Activated gamma-delta T cell treated with Interleukin-2 at 50 U/mL for 16 hours (primary cell): ENCODE results near the gene GNB4.

Source experiments
- DNase-seq: peaks from one replicate; pipeline ENCODE4 v3.0.0-alpha.2; 2020

Gene GNB4

DNA sequence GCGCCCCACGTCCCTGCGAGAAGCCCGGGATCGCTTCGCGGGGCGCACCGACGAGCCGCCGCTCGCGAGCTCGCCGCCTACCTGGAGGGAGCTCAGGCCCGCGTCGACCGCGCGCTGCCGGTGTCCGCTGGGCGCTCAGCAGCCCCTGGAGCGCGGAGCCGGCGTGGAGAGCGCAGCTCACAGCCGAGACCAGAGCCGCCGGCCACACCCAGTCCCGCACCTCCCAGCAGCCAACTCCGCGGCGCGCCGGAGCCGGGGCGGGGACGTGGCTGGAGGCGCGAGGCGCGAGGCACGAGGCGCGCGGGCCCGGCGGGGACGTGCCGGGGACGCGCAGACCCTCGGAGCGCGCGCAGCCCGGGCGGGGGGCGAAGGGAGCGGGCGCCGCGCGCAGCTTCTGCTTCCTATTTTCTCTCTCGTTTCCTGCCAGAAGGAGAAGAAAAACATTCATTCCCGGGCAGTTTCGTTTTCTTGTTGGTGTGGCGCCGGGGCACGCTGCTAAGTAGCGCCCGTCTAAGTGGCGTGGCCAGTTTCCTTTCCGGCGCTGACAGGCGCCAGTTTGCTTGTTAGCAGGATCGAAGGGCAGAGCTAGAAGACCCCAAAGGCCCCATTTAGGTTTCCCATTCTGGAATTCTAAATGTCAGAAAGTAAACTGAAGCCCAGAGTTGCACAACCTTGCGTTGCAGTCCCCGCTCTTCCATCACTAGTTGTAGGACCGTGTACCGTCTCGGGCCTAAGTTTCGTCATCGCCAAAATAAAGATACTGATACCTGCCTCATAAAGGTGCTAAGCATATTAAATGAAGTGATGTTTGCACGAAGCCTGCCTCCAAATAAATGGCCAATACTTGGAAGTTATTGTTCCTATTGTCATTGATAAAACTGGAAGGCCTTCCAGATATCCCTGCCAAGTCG, at the start of gene GNB4:
TSS of gene GNB4 (minus strand) at position 206 of the 911 bp plus-strand sequence. CDS start 25,270 bp downstream, outside the sequence.
- DNase-seq = peak; percentile 4

GRCh38 chr3:179495483-179495882, 44.2 kb upstream of the GNB4 start:
- DNase-seq = no peak

DNA sequence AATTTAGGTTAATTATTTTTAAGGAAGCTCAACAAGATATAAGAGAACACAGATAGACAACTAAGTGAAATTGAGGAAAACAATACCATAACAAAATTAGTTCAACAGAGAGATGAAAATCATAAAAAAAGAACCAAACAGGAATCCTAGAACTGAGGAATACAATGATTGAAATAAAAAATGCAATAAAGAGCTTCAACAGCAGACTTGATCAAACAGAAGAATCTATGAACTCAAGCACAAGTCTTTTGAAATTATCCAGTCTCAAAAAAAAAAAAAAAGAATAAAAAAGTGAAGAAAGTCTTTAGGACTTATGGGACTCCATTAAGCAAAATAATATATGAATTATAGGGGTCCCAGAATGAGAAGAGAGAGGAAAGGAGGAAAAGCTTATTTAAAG, 42.0 kb upstream of the GNB4 start:
- DNase-seq = no peak

DNA sequence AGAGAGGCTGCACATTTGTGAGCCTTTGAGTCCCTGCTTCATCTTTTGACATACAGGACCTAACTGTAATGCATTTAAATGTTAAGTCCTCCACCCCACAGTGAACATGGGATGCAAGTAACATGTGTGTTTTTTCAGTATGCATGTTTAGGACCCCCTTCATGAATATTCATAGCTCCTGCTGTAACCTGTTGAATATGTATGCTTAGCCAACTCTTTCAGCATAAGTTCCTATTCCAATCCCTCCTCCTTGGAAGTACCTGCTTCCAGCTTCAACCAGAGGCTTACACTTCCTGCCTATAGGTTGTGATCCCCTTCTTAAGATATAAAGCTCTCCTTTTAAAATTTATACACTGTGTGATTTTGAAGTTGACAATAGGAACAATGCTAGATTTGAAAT, 36.9 kb upstream of the GNB4 start:
- no peak for DNase-seq

- DNase-seq = no peak
Observed at GRCh38 chr3:179486806-179487205, 35.5 kb upstream of the GNB4 start.

DNA sequence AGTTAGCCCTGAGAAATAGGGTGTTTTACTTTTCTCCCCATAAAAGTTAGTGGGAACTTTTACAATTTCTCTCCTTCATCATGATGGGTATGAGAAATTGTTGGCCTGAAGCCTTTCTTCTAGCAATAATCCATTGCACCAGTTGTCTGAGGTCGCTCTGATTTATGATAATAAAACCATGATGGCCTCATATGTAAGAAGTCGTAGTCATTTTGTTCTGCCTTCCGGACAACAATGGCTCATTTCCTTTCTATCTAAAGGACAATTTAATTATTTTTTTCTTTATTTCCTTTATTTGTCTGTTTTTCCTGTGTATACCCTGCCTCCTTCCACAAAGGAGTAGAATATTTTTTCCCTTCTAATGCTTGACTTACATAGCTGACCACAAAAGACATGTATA, 31.6 kb upstream of the GNB4 start:
- no peak for DNase-seq

DNA sequence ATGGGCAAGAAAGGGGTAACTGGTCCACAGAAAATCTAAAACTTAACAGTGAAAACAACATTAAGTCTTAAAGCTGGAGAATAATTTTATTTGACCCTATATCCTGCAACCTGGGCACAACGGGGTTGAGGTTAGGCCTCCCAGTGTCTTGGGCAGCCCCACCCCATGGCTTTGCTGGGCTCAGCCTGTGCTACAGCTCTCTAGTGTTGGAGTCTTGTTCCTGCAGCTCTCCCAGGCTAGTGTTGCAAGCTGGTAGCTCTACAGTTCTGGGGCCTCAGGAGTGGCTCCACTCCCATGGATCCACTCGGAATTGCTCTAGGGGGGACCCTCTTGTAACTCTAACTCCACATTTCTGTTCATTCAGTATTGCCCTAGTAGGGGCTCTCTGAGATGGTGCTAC, 24.9 kb upstream of the GNB4 start:
- DNase-seq = no peak

DNA sequence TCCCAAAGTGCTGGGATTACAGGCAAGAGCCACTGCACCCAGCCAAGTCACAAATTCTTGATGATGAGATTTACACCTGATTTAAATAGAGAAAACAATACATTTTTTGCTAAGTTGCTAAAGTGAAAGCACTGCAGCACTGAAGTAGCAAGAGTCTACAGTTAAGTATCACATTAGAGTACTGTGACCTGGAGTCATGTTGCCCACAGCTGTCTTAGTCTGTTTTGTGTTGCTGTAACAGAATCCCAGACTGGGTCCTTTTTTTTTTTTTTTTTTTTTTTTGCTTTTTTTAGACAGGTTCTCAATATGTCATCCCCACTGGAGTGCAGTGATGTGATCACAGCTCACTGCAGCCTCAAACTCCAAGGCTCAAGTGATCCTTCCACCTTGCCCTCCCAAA, 23.2 kb upstream of the GNB4 start:
- DNase-seq = no peak

DNA sequence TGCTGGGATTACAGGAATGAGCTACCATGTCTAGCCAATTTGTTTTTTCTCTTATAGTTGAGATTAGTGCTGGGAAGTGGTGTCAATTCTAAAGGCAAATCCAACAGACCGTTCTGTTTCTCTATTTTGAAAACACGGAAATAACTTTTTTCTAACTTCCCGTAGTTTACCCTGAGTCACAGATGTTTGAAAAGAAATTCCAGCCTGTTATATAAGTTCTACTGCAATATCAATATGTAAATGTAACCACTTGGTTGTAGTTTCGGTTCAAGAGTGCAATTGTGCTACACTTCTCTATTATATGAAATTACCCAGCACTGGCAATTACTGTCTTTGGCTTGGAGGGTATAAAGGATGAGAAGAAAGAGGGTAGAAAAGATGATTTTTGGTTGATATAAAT, 22.3 kb upstream of the GNB4 start:
- DNase-seq = no peak

DNA sequence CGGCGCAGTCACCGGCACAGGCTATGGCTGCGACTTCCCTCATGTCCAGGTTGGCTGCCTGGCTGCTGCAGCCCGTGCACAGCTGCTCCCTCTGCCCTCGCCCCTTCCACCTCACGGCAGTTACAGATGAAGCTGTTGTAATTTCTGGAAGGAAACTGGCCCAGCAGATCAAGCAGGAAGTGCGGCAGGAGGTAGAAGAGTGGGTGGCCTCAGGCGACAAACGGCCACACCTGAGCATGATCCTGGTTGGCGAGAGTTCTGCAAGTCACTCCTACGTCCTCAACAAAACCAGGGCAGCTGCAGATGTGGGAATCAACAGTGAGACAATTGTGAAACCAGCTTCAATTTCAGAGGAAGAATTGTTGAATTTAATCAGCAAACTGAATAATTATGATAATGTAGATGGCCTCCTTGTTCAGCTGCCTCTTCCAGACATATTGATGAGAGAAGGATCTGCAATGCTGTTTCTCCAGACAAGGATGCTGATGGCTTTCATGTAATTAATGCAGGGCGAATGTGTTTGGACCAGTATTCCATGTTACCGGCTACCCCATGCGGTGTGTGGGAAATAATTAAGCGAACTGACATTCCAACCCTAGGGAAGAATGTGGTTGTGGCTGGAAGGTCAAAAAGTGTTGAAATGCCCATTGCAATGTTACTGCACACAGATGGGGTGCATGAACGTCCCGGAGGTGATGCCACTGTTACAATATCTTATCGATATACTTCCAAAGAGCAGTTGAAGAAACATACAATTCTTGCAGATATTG, 13.2 kb upstream of the GNB4 start:
- DNase-seq = no peak

DNA sequence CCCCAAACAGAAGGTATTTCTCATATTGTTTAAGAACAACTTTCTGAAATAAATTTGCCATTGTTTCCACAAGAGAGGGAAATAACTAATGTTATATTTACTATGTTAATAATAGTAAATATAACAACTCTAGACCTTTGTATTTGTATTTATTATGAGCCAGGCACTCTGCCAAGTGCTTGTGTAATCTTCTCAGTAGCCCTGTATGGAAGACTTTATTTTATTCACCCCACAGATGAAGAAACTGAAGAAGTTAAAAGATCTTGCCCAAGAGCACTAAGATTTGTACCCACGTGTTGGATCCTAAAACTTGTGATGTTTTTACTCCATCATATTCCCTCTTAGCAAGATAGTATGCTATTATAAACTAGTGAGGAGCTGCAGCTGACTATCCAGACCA, 12.0 kb upstream of the GNB4 start:
- DNase-seq = no peak

GRCh38 chr3:179460260-179460659, 9.0 kb upstream of the GNB4 start:
- no peak for DNase-seq

DNA sequence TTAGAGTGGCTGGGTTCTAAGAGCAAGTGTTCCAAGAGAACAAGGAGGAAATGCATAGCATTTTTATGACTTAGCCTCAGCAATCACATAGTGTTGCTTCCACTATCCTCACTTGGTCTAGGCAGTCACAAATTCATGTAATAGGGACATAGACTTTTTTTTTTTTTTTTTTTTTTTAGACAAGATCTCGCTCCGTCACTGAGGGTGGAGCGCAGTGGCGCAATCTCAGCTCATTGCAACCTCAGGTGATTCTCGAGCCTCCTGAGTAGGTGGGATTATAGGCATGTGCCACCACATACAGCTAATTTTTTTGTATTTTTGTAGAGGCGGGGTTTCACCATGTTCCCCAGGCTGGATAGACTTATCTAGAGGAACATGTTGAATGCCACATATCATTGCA, 4.7 kb upstream of the GNB4 start:
- DNase-seq = no peak

GRCh38 chr3:179454887-179455286, 3.6 kb upstream of the GNB4 start:
- DNase-seq = no peak

DNA sequence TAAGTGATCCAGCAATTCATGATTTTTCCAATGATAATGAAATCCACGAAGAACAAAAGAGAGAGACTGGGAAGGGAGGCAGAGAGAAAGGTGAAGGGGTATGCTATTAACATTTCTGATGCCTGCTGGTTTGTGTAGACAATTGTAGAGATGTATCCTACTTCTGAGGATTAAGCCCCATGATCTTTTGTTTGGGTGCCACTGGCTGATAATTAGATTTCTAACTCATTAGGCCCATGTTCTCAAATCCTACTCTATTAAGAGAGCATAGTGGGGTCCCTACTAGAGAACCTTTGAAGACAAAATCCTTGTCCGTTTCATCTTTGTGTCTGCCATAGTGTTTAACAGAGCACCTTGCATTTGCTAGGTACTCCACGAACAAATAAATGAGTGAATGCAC, 2.7 kb upstream of the GNB4 start:
- DNase-seq = no peak

GRCh38 chr3:179452872-179453271, 1.6 kb upstream of the GNB4 start:
- DNase-seq = no peak

- no peak for DNase-seq
Observed at GRCh38 chr3:179452176-179452564, 900 bp upstream of the GNB4 start.

DNA sequence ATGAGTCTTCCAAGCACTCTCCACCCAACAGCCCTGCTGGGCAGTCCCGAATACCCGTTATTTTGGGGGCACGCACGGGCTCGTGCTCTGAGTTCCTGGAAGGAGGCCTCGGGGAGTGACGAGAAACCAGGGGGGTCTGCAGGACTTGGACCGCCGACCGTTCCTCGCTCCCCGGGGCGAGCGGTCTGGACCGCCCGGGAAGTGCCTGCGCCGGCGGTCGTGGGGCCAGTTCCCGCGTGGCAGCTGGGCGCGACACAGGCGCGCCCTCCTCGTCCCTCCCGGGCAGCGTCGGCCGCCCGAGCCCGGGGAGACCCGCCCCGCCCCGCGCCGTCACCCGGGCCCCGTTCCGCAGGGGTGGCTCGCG, 387 bp downstream of the GNB4 start:
- no peak for DNase-seq

- DNase-seq = no peak
Observed at GRCh38 chr3:179450261-179450701, 989 bp downstream of the GNB4 start.

- DNase-seq = no peak
Observed at GRCh38 chr3:179449636-179450035, 1.6 kb downstream of the GNB4 start.

GRCh38 chr3:179447251-179447650, 4.0 kb downstream of the GNB4 start:
- no peak for DNase-seq

DNA sequence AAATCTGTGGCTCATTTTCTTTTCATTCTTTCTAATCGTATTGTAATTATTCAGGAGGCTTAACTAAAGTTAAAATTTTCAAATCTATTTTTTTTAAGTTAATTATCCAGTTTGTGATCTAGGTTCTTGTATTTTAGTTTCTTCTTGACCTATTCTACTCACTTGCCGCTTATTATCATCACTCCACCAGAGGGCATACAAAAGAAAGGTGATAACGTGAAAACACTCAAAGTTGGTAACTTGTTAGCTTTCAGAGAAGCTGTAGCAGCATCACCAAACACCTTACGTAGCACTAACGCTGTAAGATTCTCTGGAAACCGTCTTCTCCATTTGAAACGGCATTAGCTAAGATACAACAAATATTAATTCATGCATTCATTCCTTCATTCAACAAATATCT, 4.8 kb downstream of the GNB4 start:
- no peak for DNase-seq

GRCh38 chr3:179438841-179439240, 12.4 kb downstream of the GNB4 start:
- DNase-seq = no peak

GRCh38 chr3:179436517-179436916, 14.8 kb downstream of the GNB4 start:
- no peak for DNase-seq
